ENCODE results near the gene SPECC1L.
A peak's percentile ranks its signal among the peaks of the same experiment; 100 is the strongest.

Gene SPECC1L

DNA sequence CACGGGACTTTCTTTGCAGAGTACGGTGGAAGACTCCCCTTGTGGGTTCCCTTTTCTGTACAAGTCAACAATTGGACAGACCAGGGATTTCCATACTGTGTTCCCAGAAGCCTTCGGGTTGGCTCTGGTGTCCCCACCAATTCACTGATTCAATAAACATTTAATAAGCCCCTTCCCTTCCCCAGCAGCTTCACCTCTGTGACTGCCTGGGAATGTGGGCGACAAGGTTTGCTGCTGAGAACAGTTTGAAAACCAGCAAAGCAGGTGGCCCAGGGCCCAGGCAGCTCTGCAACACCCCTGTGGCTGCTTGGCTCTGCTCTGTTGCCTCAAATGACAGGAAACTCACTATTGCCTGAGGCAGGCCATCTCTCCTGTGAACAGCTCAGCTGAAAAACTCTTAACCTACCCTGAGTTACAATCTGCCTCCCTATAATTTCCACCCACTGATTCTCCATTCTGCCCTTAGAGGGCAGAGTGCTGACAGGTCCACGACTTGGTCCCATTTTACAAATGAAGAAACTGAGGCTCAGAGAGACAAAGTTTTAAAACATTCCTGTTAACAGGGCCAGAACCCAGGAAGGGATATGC is 167.2 kb downstream of the SPECC1L start:
- peaks cover 24 to 40% of the 10 kb centered on the region in 2 donors for H3K4me1 ChIP-seq (ENCODE audit: control insufficient read depth in 1 of 2, insufficient read depth in 2 of 2, low read length in 2 of 2)
- no peaks in the 10 kb centered on the region for H3K9me3 ChIP-seq (ENCODE audit: control insufficient read depth in 1 of 2, low read length in 2 of 2)
- no peak overlapping the region for H3K9ac ChIP-seq (ENCODE audit: low read depth in 1 of 2, low read length in 2 of 2)
- no peak overlapping the region for H3K4me3 ChIP-seq (ENCODE audit: low read depth in 1 of 2, low read length in 2 of 2)
- H3K27me3 ChIP-seq (ENCODE audit: control insufficient read depth in 1 of 2, insufficient read depth in 2 of 2, low read length in 2 of 2): no peaks in the 10 kb centered on the region
- peaks cover 4 to 7% of the 10 kb centered on the region in 2 donors for H3K36me3 ChIP-seq (ENCODE audit: control insufficient read depth in 1 of 2, insufficient read depth in 2 of 2, low read length in 2 of 2)
- H3K27ac ChIP-seq (ENCODE audit: low read depth, low read length): peak overlapping the region; percentile 39

DNA sequence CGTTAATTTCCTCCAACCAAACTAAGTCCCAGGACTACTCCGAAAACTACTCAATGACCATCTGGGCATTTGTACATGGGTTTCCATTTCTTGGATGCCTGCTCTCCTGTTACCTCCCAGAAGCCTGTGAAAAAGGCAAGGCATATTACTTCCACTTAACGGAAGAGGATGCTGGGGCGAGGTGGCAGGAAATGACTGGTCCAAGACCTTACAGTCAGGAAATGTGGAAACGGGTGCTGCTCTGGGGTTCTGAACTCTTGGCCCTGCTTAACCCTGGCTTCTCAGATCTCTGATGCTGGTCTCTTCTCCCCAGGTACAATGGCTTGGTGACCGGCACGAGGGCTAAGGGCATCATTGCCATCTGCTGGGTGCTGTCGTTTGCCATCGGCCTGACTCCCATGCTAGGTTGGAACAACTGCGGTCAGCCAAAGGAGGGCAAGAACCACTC is 169.7 kb downstream of the SPECC1L start:
- Histone ChIP-seq H3K27me3 (ENCODE audit: control insufficient read depth in 1 of 2, insufficient read depth in 2 of 2, low read length in 2 of 2) (no peaks in the 10 kb centered on the region), H3K4me3 (ENCODE audit: low read depth in 1 of 2, low read length in 2 of 2) (no peak overlapping the region), H3K27ac (ENCODE audit: low read depth, low read length) (no peak overlapping the region), H3K36me3 (ENCODE audit: control insufficient read depth in 1 of 2, insufficient read depth in 2 of 2, low read length in 2 of 2) (peaks cover 0 to 7% of the 10 kb centered on the region in 2 donors), H3K9me3 (ENCODE audit: control insufficient read depth in 1 of 2, low read length in 2 of 2) (no peaks in the 10 kb centered on the region), H3K9ac (ENCODE audit: low read depth in 1 of 2, low read length in 2 of 2) (no peak overlapping the region), H3K4me1 (ENCODE audit: control insufficient read depth in 1 of 2, insufficient read depth in 2 of 2, low read length in 2 of 2) (peaks cover 7 to 15% of the 10 kb centered on the region in 2 donors)

DNA sequence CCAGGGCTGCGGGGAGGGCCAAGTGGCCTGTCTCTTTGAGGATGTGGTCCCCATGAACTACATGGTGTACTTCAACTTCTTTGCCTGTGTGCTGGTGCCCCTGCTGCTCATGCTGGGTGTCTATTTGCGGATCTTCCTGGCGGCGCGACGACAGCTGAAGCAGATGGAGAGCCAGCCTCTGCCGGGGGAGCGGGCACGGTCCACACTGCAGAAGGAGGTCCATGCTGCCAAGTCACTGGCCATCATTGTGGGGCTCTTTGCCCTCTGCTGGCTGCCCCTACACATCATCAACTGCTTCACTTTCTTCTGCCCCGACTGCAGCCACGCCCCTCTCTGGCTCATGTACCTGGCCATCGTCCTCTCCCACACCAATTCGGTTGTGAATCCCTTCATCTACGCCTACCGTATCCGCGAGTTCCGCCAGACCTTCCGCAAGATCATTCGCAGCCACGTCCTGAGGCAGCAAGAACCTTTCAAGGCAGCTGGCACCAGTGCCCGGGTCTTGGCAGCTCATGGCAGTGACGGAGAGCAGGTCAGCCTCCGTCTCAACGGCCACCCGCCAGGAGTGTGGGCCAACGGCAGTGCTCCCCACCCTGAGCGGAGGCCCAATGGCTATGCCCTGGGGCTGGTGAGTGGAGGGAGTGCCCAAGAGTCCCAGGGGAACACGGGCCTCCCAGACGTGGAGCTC is 170.2 kb downstream of the SPECC1L start:
- Histone ChIP-seq H3K4me1 (ENCODE audit: control insufficient read depth in 1 of 2, insufficient read depth in 2 of 2, low read length in 2 of 2) (peaks cover 2 to 10% of the 10 kb centered on the region in 2 donors), H3K9ac (ENCODE audit: low read depth in 1 of 2, low read length in 2 of 2) (no peak overlapping the region), H3K36me3 (ENCODE audit: control insufficient read depth in 1 of 2, insufficient read depth in 2 of 2, low read length in 2 of 2) (peaks cover 0 to 7% of the 10 kb centered on the region in 2 donors), H3K27me3 (ENCODE audit: control insufficient read depth in 1 of 2, insufficient read depth in 2 of 2, low read length in 2 of 2) (no peaks in the 10 kb centered on the region), H3K9me3 (ENCODE audit: control insufficient read depth in 1 of 2, low read length in 2 of 2) (no peaks in the 10 kb centered on the region), H3K27ac (ENCODE audit: low read depth, low read length) (no peak overlapping the region), H3K4me3 (ENCODE audit: low read depth in 1 of 2, low read length in 2 of 2) (no peak overlapping the region)

DNA sequence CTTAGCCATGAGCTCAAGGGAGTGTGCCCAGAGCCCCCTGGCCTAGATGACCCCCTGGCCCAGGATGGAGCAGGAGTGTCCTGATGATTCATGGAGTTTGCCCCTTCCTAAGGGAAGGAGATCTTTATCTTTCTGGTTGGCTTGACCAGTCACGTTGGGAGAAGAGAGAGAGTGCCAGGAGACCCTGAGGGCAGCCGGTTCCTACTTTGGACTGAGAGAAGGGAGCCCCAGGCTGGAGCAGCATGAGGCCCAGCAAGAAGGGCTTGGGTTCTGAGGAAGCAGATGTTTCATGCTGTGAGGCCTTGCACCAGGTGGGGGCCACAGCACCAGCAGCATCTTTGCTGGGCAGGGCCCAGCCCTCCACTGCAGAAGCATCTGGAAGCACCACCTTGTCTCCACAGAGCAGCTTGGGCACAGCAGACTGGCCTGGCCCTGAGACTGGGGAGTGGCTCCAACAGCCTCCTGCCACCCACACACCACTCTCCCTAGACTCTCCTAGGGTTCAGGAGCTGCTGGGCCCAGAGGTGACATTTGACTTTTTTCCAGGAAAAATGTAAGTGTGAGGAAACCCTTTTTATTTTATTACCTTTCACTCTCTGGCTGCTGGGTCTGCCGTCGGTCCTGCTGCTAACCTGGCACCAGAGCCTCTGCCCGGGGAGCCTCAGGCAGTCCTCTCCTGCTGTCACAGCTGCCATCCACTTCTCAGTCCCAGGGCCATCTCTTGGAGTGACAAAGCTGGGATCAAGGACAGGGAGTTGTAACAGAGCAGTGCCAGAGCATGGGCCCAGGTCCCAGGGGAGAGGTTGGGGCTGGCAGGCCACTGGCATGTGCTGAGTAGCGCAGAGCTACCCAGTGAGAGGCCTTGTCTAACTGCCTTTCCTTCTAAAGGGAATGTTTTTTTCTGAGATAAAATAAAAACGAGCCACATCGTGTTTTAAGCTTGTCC is 171.0 kb downstream of the SPECC1L start:
- no peaks in the 10 kb centered on the region for H3K9me3 ChIP-seq (ENCODE audit: control insufficient read depth in 1 of 2, low read length in 2 of 2)
- no peak overlapping the region for H3K27ac ChIP-seq (ENCODE audit: low read depth, low read length)
- H3K27me3 ChIP-seq (ENCODE audit: control insufficient read depth in 1 of 2, insufficient read depth in 2 of 2, low read length in 2 of 2): no peaks in the 10 kb centered on the region
- peaks cover 0 to 6% of the 10 kb centered on the region in 2 donors for H3K4me1 ChIP-seq (ENCODE audit: control insufficient read depth in 1 of 2, insufficient read depth in 2 of 2, low read length in 2 of 2)
- no peak overlapping the region for H3K4me3 ChIP-seq (ENCODE audit: low read depth in 1 of 2, low read length in 2 of 2)
- H3K9ac ChIP-seq (ENCODE audit: low read depth in 1 of 2, low read length in 2 of 2): no peak overlapping the region
- H3K36me3 ChIP-seq (ENCODE audit: control insufficient read depth in 1 of 2, insufficient read depth in 2 of 2, low read length in 2 of 2): peaks cover 0 to 7% of the 10 kb centered on the region in 2 donors

DNA sequence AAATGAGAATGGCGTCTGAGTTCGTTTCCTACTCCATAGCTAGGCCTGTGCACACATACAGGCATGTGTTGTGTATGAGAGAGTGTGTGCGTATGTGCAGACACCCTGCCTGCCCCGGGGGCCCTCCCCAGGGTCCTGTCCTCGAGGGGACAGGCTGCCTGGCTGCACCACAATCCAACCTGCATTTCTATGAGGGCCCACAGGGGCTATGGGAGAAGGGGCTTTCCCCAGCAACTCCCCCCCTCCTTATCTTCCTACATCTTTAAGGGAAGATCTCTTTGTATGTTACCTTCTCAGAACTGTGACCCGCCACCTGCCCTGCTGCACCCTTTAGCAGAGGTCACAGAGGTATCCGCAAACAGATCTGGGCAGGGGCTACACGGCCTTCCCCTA is 171.7 kb downstream of the SPECC1L start:
- no peak overlapping the region for H3K4me3 ChIP-seq (ENCODE audit: low read depth in 1 of 2, low read length in 2 of 2)
- no peak overlapping the region for H3K27ac ChIP-seq (ENCODE audit: low read depth, low read length)
- no peaks in the 10 kb centered on the region for H3K9me3 ChIP-seq (ENCODE audit: control insufficient read depth in 1 of 2, low read length in 2 of 2)
- H3K36me3 ChIP-seq (ENCODE audit: control insufficient read depth in 1 of 2, insufficient read depth in 2 of 2, low read length in 2 of 2): peaks cover 0 to 7% of the 10 kb centered on the region in 2 donors
- no peaks in the 10 kb centered on the region for H3K27me3 ChIP-seq (ENCODE audit: control insufficient read depth in 1 of 2, insufficient read depth in 2 of 2, low read length in 2 of 2)
- no peak overlapping the region for H3K9ac ChIP-seq (ENCODE audit: low read depth in 1 of 2, low read length in 2 of 2)
- H3K4me1 ChIP-seq (ENCODE audit: control insufficient read depth in 1 of 2, insufficient read depth in 2 of 2, low read length in 2 of 2): no peaks in the 10 kb centered on the region

DNA sequence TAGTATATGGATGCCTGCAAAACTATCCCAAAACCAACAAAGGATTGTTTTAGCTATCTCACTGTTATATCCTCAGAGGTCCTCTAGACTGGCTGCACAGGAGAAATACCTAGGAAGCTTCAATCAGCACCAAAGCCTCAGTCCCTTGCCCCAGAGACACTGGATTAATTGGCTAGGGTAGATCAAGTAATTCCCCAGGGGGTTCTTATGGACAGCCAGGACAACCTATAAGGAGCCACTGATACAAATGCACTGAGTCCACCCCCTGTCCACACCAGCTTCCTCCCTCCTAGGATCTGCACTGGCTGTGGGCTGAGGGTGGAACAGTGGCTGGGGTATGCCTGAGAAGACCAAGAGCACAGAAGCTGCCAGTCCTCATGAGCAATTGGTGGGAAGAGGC is 173.0 kb downstream of the SPECC1L start:
- no peak overlapping the region for H3K9ac ChIP-seq (ENCODE audit: low read depth in 1 of 2, low read length in 2 of 2)
- H3K9me3 ChIP-seq (ENCODE audit: control insufficient read depth in 1 of 2, low read length in 2 of 2): no peaks in the 10 kb centered on the region
- H3K27me3 ChIP-seq (ENCODE audit: control insufficient read depth in 1 of 2, insufficient read depth in 2 of 2, low read length in 2 of 2): no peaks in the 10 kb centered on the region
- H3K4me1 ChIP-seq (ENCODE audit: control insufficient read depth in 1 of 2, insufficient read depth in 2 of 2, low read length in 2 of 2): no peaks in the 10 kb centered on the region
- no peak overlapping the region for H3K4me3 ChIP-seq (ENCODE audit: low read depth in 1 of 2, low read length in 2 of 2)
- peaks cover 0 to 7% of the 10 kb centered on the region in 2 donors for H3K36me3 ChIP-seq (ENCODE audit: control insufficient read depth in 1 of 2, insufficient read depth in 2 of 2, low read length in 2 of 2)
- H3K27ac ChIP-seq (ENCODE audit: low read depth, low read length): no peak overlapping the region

DNA sequence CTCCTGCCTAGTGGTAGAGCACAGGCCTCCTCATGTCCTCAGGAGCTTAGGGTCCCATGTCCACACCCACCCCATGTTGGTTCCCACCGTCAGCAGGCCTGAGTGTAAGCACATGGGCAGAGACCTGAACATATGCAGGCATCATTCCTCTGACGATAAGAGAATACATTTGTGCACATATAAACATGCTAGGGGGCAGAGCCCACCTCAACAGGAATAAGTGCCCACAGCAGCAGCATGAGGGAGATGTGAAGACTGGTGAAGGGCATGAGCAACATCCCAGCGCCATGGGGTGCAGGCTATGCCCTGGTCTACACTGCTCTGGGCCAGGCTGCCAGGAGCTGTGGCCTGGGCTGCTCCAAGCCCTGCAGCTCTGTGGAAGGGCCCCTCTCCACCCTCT is 173.6 kb downstream of the SPECC1L start:
- Histone ChIP-seq H3K4me3 (ENCODE audit: low read depth in 1 of 2, low read length in 2 of 2) (no peak overlapping the region), H3K4me1 (ENCODE audit: control insufficient read depth in 1 of 2, insufficient read depth in 2 of 2, low read length in 2 of 2) (no peaks in the 10 kb centered on the region), H3K36me3 (ENCODE audit: control insufficient read depth in 1 of 2, insufficient read depth in 2 of 2, low read length in 2 of 2) (peaks cover 0 to 7% of the 10 kb centered on the region in 2 donors), H3K27me3 (ENCODE audit: control insufficient read depth in 1 of 2, insufficient read depth in 2 of 2, low read length in 2 of 2) (no peaks in the 10 kb centered on the region), H3K9ac (ENCODE audit: low read depth in 1 of 2, low read length in 2 of 2) (no peak overlapping the region), H3K9me3 (ENCODE audit: control insufficient read depth in 1 of 2, low read length in 2 of 2) (no peaks in the 10 kb centered on the region), H3K27ac (ENCODE audit: low read depth, low read length) (no peak overlapping the region)

DNA sequence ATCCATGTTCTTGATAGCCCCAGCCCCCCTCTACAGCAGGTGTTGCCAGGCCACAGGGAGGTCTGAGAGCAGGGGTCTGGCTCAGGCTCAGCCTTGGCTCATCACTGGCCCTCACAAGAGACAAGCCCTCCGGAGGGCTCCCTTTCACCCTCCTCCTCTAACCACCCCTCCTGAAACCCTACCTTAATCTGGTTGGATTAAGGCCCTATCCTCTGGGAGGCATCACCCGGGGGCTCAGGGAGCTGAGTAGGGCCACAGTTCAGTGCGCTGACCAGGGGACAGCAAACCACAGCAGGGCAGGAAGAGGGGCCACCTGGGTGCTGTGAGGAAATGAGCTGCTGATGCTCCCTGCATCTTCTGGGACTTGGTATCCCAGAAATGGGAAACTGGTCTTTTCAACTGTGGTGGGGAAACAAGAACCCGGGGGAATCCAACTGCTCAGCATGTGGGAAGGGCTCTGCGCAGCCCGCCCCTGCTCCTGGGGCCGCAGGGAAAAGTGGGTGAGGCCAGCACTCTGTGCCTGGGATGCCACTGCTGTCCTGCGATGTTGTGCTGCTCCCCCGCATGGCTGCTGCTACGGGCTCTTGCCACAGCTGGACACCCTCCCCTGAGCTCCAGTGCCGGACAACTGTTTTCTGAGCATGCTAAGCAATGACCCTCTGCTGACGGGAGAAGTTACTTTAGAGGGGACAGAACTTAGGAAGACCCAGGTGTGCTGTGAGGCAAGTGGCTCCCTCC is 174.3 kb downstream of the SPECC1L start:
- no peaks in the 10 kb centered on the region for H3K4me1 ChIP-seq (ENCODE audit: control insufficient read depth in 1 of 2, insufficient read depth in 2 of 2, low read length in 2 of 2)
- H3K27me3 ChIP-seq (ENCODE audit: control insufficient read depth in 1 of 2, insufficient read depth in 2 of 2, low read length in 2 of 2): no peaks in the 10 kb centered on the region
- peaks cover 0 to 7% of the 10 kb centered on the region in 2 donors for H3K36me3 ChIP-seq (ENCODE audit: control insufficient read depth in 1 of 2, insufficient read depth in 2 of 2, low read length in 2 of 2)
- no peak overlapping the region for H3K9ac ChIP-seq (ENCODE audit: low read depth in 1 of 2, low read length in 2 of 2)
- H3K4me3 ChIP-seq (ENCODE audit: low read depth in 1 of 2, low read length in 2 of 2): no peak overlapping the region
- no peaks in the 10 kb centered on the region for H3K9me3 ChIP-seq (ENCODE audit: control insufficient read depth in 1 of 2, low read length in 2 of 2)
- no peak overlapping the region for H3K27ac ChIP-seq (ENCODE audit: low read depth, low read length)

DNA sequence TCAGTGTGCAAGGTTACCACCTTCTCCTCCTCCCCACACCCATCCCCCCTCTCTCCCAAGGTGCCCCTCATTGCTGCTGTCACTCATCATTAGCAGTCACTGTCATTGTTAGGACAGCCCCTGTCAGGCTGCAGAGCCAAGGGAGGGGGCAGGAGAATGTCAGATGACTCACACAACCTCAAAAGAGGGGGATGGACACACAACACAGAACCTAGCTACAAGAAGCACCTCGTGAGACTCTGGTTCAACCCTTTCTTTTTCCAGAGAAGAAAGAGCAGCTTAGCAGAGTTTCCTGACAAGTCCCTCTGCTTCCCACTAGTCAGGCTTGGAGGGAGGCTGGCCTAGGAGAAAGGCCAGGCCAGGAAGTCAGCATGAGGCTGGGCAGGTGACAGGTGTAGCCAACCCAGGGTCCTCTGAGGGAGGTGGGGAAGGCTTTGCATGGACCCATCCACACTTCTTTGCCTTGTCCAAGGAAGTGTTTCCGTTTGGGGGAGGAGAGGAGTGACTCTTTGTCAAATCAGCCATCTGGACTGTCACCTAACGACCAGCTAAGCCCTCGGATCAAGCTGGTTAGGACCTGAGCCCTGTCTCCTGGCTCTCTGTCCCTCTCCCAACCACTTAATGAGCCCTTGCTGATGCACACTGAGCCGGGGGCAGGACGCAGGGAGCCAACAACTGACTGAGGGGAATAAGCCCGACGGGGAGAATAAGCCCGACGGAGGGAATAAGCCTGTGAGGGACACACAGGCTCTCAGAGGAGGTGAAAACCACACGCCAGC is 175.0 kb downstream of the SPECC1L start:
- Histone ChIP-seq H3K4me3 (ENCODE audit: low read depth in 1 of 2, low read length in 2 of 2) (no peak overlapping the region), H3K27me3 (ENCODE audit: control insufficient read depth in 1 of 2, insufficient read depth in 2 of 2, low read length in 2 of 2) (no peaks in the 10 kb centered on the region), H3K9me3 (ENCODE audit: control insufficient read depth in 1 of 2, low read length in 2 of 2) (no peaks in the 10 kb centered on the region), H3K4me1 (ENCODE audit: control insufficient read depth in 1 of 2, insufficient read depth in 2 of 2, low read length in 2 of 2) (no peaks in the 10 kb centered on the region), H3K9ac (ENCODE audit: low read depth in 1 of 2, low read length in 2 of 2) (no peak overlapping the region), H3K36me3 (ENCODE audit: control insufficient read depth in 1 of 2, insufficient read depth in 2 of 2, low read length in 2 of 2) (peaks cover 0 to 7% of the 10 kb centered on the region in 2 donors), H3K27ac (ENCODE audit: low read depth, low read length) (no peak overlapping the region)

Measured in duodenal mucosa (tissue), 2 donors.